Limb (tissue), 2 donors: ENCODE results near the gene SERPINB3.
"Not testable (repeated sequence)": the region's sequence is repeated elsewhere in the genome, so short reads cannot be mapped to it uniquely, and the experiment has no call there.

Experiments
- DNase-seq, 2 donors: peaks; one replicate each; pipeline ENCODE4 v3.0.0-alpha.2; 2016; ENCODE audit errors: extremely low spot score in 2 of 2

Gene SERPINB3

GRCh38 chr18:63661750-63662149 is at the start of gene SERPINB3:
Gene SERPINB3 (minus strand): TSS chr18:63661893. CDS start chr18:63661216, 677 bp downstream.
- DNase-seq = not testable (repeated sequence)

- DNase-seq = no peak
Observed at GRCh38 chr18:63708650-63709049, 47.0 kb upstream of the SERPINB3 start.

DNA sequence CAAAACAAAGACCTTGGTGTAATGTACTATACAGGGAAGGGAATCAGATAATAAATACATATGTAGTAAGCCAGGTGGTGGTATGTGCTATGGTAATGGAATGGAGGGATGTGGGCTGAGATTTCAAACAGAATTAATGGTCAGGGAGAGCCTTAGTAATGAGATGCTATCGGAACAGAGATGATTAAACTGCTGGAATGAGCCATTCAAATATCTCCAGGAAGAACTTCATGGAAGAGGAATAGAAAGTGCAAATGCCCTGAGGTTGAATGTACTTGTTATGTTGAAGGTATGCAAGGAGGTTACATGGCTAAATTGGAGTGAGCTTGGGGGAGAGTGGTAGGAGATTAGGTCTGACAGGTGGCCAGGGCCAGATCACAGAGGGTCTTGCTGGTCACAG is 46.1 kb upstream of the SERPINB3 start:
- no peak for DNase-seq

- no peak for DNase-seq
Observed at GRCh38 chr18:63705401-63705800, 43.7 kb upstream of the SERPINB3 start.

- no peak for DNase-seq
Observed at GRCh38 chr18:63702660-63703059, 41.0 kb upstream of the SERPINB3 start, which contains the start of gene SERPINB11. Gene SERPINB11 (plus strand): TSS chr18:63702960. CDS start chr18:63710194, 7,234 bp downstream.

DNA sequence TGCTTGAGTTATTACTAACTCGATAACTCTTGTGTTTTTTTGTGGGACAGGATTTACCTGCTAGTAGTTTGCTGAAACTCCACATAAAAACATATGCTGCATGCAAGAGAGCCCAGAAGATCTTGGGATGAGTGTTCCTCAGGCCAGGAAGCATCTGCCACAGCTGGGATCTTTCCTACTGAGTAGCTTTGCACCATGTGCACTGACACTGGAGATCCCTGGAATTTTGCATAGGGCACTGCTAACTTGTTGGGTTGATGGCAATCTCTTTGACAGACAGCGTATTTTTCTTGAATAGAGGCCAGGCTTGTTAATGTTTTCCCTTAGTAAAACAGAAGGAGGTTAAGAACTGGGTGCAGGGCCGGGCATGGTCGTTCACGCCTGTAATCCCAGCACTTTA is 40.3 kb upstream of the SERPINB3 start:
- DNase-seq = no peak

GRCh38 chr18:63700501-63700900 is 38.8 kb upstream of the SERPINB3 start:
- DNase-seq = no peak

DNA sequence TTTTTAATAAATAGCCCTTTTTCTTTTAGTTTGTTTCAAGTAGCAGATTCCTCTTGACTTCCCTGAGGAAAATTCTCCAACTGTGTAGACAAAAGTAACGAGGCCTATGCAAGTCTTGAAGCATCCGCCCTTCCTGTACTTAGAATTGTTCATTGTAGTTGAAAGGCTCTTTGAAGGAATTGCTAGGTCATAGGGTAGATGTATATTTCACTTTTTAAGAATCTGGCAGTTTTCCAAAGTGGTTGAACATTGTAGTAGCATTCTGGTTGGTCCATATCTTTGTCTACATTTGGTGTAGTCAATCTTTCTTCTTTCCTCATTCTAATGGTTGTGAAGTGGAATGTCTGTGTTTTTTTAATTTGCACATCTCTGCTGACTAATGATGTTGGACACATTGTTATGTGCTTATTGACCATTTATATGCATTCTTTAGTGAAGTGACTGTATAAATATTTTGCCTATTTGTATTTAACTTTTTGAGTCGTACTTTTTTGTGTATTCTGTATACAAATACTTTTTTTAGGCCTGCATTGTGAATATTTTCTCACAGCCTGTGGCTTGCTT is 35.5 kb upstream of the SERPINB3 start:
- no peak for DNase-seq

DNA sequence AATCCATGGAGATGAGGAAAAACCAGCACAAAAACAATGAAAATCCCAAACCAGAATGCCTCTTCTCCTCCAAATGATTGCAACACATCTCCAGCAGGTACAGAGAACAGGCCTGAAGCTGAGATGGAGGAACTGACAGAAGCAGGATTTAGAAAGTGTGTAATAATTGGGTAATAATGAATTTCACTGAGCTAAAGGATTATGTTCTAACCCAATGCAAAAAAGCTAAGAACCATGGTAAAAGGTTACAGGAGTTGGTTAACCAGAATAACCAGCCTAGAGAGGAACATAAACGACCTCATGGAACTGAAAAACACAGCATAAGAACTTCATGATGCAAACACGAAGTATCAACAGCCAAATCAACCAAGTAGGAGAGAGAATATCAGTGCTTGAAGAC is 27.4 kb upstream of the SERPINB3 start:
- no peak for DNase-seq

- DNase-seq = no peak
Observed at GRCh38 chr18:63686871-63687270, 25.2 kb upstream of the SERPINB3 start.

GRCh38 chr18:63684718-63685117 is 23.0 kb upstream of the SERPINB3 start:
- no peak for DNase-seq

- no peak for DNase-seq
Observed at GRCh38 chr18:63683890-63684289, 22.2 kb upstream of the SERPINB3 start.

GRCh38 chr18:63683152-63683551 is 21.5 kb upstream of the SERPINB3 start:
- no peak for DNase-seq

DNA sequence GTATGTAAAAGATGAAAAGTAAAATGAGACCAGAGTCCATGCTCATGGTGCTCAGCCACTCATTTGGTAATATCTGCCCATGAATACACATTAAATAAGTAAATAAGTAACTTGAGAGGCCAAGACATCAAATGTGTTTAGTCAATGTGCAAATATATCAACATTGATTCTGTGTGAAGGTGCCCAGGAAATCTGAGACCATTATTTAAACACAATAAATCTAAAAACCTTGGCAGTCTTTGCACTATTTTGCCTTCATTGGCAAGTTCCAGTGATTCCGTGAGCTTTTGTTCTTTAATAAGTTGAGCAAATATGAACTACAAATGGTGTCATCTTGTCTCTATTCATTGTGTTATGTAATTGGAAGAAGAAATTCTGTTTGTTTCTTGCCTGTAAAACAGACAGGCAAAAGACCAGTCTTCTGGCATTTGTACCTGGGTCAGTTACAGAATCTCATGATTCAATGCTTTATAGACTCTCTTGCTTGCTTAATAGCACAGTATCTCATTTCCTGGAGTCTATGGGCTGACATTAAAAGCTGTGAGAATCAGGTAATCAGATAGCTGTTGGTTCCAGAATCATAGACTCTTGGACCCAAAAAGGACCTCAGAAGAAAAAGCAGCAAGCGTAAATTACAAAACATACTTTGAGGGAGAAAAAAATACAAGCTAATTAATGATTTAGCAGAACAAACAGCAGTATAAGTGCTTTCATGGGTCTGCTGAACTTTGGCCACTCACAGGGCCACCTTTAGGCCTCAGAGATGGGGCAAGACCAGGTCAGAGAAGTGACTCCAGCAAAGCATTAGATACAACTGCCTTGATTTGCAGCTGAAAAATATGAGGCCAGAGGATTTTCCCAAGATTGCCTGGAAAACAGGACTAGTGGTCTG is 20.0 kb upstream of the SERPINB3 start:
- DNase-seq = no peak

DNA sequence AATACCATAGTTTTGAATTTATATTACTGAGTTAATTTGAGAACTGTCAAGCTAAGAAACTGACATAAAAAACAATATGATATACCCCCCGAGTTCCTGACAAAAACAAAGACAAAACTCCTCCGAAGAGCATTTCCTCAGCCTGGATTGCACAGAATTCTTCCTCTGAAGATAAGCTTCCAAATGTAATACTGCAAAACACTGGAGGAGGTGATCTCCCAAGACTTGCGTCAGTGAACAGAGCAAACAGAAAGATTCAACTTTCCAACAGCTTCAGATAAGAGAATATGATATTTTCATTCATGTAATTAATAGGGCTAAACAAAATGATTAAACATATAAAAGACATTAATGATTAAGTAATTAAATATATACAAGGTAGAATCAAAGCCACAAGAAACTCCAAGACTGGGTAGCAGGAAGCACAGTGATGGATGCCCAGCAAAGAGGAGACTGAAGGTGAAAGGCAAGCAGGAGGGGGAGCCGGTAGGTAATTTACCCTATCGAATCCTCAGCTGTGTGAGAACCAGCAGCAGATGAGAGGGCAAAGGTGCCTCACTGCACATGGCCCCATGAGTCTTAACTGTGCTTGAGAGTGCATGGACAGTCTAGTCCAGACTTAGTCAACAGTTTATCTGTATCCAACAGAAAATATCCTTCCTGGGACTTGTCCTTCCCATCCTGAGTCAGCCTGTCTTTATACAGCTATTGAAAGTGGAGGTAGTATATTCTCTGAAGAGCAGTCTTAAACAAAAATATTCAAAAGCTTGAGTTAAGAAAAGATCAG is 18.3 kb upstream of the SERPINB3 start:
- DNase-seq = no peak

DNA sequence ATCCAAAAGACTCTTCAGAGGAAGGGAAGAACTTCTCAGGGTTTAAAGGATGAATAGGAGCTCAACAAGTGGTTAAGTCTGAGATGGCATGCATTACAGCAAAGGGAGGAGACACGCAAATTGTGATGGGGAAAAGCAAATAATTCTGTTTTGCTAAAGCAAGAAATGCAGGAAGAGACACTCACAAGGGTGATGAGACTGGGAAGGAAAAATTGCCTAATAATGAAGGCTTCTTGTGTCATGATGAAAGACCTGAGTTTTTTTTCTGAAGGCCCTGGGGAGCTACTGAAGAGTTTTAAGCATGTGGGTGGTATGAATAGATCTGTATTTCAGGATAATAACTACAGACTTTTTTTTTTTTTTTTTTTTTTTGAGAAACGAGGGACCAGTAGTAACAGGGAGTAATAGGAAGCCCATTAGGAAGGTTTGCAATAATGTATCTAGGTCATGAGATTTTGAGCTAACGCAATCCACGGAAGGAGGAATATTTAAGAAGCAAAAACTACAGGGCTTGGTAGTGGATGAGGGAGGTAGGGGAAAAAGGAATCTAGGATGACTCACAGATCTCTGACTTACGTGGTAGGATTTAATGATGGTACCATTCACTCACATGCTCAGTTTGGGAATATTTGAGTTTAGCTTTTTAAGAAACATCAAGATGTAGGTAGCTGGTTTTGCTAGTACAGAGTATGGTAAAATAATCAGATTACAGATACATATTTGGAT is 16.0 kb upstream of the SERPINB3 start:
- no peak for DNase-seq

- DNase-seq = no peak
Observed at GRCh38 chr18:63676526-63677323, 15.0 kb upstream of the SERPINB3 start.

GRCh38 chr18:63664571-63664970 is 2.9 kb upstream of the SERPINB3 start:
- no peak for DNase-seq

DNA sequence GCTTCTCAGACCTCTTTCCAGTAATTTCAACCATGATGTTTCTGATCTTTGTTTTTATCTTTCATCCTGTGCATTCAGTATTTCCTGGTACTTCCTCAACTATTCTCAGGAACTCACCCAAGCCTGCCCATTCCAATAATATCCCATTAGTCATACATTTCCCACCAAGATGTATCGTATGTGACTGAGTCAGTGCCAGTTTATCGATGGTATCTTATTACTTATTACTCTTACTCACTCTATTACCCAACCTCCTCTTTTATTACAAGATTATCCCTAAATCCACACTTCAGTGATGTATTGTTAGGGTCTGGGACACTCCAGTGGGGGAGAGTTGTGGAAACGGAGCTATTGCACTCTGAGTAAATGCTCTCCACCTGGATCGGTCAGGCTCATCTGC is 2.8 kb downstream of the SERPINB3 start:
- DNase-seq = not testable (repeated sequence)

- peak in 1 of 2 donors; percentile 3 for DNase-seq
Observed at GRCh38 chr18:63650271-63650670, 11.4 kb downstream of the SERPINB3 start.

- DNase-seq = no peak
Observed at GRCh38 chr18:63648241-63648640, 13.5 kb downstream of the SERPINB3 start.
